Liver (tissue), 3 donors: ENCODE measurements around the gene ENGASE.

Experiments used
- CTCF ChIP-seq: fragments of 150-350 bp; IDR thresholded peaks from 2 replicates; pipeline ENCODE4 v1.5.1; 2017; ENCODE audit warnings: improper control_type of control experiment, low read depth, low read length; ENCODE audit not compliant: missing input control
- EGR1 ChIP-seq, 2 donors: IDR thresholded peaks; 2 replicates each; pipeline ENCODE4 v1.6.1; 2016 to 2018; ENCODE audit warnings: antibody characterized with exemption in 2 of 2, low read depth in 2 of 2
- GABPA ChIP-seq, 2 donors: IDR thresholded peaks in 1 of 2; conservative IDR thresholded peaks in 1 of 2; 2 replicates each; pipeline ENCODE4 v1.6.1; 2016; ENCODE audit warnings: antibody characterized with exemption in 2 of 2, mild to moderate bottlenecking in 1 of 2, moderate library complexity in 1 of 2
- RAD21 ChIP-seq, 2 donors: IDR thresholded peaks; 2 replicates each; pipeline ENCODE4 v1.6.1; 2016; ENCODE audit warnings: antibody characterized with exemption in 2 of 2, mild to moderate bottlenecking in 2 of 2
- TAF1 ChIP-seq: conservative IDR thresholded peaks from 2 replicates; pipeline ENCODE4 v1.6.1; 2016; ENCODE audit warnings: antibody characterized with exemption, mild to moderate bottlenecking
- YY1 ChIP-seq: IDR thresholded peaks from 2 replicates; pipeline ENCODE4 v1.6.1; 2016; ENCODE audit warnings: antibody characterized with exemption, mild to moderate bottlenecking
- donor health status: healthy.
- donor health status: healthy.

DNA sequence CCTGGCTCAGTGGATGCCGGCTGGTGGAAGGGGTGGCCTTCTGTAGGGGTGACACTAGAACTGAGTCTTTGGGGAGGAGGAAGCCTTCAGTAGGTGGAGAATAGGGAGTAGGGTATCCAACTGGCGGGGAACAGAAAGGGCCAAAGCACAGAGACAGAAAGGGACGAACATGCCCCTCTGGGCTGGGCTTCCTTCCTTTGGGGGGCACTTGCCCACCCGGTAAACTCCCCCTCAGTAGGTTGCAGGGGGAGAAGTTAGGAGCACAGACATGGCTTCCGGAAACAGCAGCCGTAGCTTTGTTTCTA lies 774 bp downstream of the ENGASE start:
- no peak for TF ChIP-seq YY1
- no peak for TF ChIP-seq CTCF
- no peak for TF ChIP-seq GABPA (IDR thresholded peaks at IDR 0.05 in 1 of 2, conservative IDR thresholded peaks at IDR 0.05 in 1 of 2)
- TF ChIP-seq EGR1 (IDR thresholded peaks at IDR 0.05; ENCODE audit: low read depth in 2 of 2), result no peak
- TF ChIP-seq TAF1, result no peak
- TF ChIP-seq RAD21 (IDR thresholded peaks at IDR 0.05), result no peak
